Measurements from ENCODE around the gene GPR85. TPM values are rescaled to one million over a fixed set of nuclear protein-coding genes. Genes with fewer than 3 reads are reported as not detected.
"Not testable (repeated sequence)": the region's sequence is repeated elsewhere in the genome, so short reads cannot be mapped to it uniquely, and the experiment has no call there.

Gene GPR85
- total RNA-seq, 1 experiment from 2014 or later: 3.5 TPM

- no peak for DNase-seq (ENCODE audit: low read depth)
Observed at GRCh38 chr7:113084496-113085172, 2.0 kb downstream of the GPR85 start.

DNA sequence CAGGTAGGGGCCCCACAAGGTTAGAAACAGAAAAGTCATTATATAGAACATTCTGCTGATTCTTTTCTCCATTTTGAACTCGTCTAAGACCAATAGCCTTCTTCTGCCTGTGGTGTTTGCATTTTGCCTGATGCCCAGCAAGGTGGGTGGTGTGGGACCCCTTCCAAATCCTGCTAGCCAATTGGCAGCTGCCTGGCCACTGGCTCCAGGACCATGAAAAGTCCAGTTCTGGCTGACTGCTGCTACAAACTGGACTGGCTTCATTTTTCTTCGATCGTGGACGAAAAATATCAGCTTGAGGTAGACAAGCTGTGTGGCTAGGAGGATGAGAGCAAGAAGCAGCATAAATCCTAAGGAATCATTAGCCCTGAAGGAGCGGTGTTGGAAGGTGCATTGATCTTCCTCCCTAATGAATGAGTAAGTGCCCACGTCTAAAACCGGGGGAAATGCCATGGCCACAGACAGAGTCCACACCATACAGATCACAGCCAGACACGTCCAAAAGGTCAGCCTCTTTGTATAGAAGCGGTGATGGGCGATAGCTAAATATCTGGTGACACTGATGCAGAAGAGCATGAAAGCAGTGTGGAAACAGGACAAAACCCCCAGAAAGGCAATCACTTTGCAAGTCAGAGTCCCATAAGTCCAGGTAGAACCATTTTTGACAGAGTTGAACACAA is 2.7 kb downstream of the GPR85 start:
- DNase-seq (ENCODE audit: low read depth): no peak

- no peak for DNase-seq (ENCODE audit: low read depth)
Observed at GRCh38 chr7:113083132-113083815, 3.4 kb downstream of the GPR85 start.

GRCh38 chr7:113078331-113078730 is 8.3 kb downstream of the GPR85 start:
- DNase-seq (ENCODE audit: low read depth): no peak

GRCh38 chr7:113076703-113077102 is 9.9 kb downstream of the GPR85 start:
- no peak for DNase-seq (ENCODE audit: low read depth)

- DNase-seq (ENCODE audit: low read depth): peak; percentile 11
Observed at GRCh38 chr7:113071465-113071864, 15.2 kb downstream of the GPR85 start.

DNA sequence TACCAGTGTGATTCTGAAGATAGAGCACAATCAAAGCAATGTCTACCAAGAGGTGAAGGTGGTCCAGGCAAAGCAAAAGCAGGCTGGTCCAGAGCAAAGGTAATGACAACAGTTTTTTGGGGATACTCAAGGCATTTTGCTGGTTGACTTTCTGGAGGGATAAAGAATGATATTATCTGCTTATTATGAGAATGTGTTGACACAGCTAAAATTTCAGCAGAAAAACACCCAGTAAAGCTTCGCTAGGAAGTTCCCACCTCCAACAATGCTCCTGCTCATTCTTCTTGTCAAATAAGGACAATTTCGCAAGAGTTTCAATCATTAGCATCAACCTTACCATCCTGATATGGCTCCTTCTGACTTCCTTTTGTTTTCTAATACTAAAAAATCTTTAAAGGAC is 24.1 kb downstream of the GPR85 start:
- no peak for DNase-seq (ENCODE audit: low read depth)

GRCh38 chr7:113060100-113060499 is 26.5 kb downstream of the GPR85 start:
- no peak for DNase-seq (ENCODE audit: low read depth)

DNA sequence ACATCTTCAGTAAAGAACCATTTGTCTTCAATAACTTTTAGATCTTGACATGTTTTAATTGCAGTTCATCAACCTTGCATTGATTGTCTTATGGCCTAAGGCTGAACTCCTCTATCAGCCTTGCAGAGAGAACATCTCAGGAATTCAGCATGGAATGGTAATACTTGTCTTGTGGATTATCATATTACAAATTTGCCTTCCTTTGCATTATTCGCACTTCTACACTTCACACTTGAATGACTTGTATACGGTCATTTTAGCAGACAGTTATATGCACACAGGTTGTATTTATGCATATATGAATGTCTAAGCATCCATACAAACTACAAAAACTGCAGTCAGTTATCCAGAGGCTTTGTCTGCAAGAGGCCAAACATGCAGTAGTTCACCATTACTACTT is 31.7 kb downstream of the GPR85 start:
- DNase-seq (ENCODE audit: low read depth): no peak

DNA sequence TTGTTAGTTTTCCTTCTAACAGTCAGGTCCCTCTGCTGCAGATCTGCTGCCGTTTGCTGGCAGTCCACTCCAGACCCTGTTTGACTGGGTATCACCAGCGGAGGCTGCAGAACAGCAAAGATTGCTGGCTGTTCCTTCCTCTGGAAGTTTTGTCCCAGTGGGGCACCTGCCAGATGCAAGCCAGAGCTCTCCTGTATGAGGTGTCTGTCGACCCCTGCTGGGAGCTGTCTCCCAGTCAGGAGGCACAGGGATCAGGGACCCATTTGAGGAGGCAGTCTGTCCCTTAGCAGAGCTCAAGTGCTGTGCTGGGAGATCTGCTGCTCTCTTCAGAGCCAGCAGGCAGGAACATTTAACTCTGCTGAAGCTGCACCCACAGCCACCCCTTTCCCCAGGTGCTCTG is 32.4 kb downstream of the GPR85 start:
- not testable (repeated sequence) for DNase-seq (ENCODE audit: low read depth)

- DNase-seq (ENCODE audit: low read depth): not testable (repeated sequence)
Observed at GRCh38 chr7:113049221-113049620, 37.4 kb downstream of the GPR85 start.

- DNase-seq (ENCODE audit: low read depth): no peak
Observed at GRCh38 chr7:113046453-113046852, 40.2 kb downstream of the GPR85 start.

GRCh38 chr7:113045379-113045778 is 41.2 kb downstream of the GPR85 start:
- no peak for DNase-seq (ENCODE audit: low read depth)

DNA sequence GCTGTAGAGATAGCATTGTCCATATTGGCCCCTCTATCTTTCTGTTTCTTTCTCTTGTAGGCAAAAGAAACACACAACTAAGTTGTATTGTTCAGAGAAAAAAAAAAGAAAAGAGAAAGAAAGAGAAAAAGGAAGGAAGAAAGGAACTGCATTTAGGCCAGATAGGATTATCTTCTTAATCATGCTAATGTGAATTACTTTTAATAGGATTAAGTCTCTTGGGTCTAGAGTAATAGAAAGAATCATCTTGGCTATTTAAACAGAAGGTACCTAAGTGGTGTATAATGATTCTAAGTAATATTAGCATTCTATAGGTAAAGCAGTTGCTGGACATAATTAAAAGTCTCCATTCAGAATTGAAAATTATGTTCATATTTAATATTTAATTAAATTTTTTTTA is 42.2 kb downstream of the GPR85 start:
- no peak for DNase-seq (ENCODE audit: low read depth)

- DNase-seq (ENCODE audit: low read depth): no peak
Observed at GRCh38 chr7:113040849-113041248, 45.8 kb downstream of the GPR85 start.

GRCh38 chr7:113033959-113034358 is 52.7 kb downstream of the GPR85 start:
- DNase-seq (ENCODE audit: low read depth): no peak

Other genes with a start within 250 kb of the GPR85 start
- gene SMIM30, start 31.7 kb upstream of the GPR85 start, total RNA-seq (2014; rRNA removed; shearing (Covaris generic)): 76.2 and 105 TPM in 2 replicates

Data from HT1080 (cell line).